Measurements from ENCODE around the gene ZNF263. TPM values are rescaled to one million over a fixed set of nuclear protein-coding genes. Genes with fewer than 3 reads are reported as not detected.

The ZNF263 gene
- total RNA-seq, 1 donor from 2014 or later = 9.9 TPM

DNA sequence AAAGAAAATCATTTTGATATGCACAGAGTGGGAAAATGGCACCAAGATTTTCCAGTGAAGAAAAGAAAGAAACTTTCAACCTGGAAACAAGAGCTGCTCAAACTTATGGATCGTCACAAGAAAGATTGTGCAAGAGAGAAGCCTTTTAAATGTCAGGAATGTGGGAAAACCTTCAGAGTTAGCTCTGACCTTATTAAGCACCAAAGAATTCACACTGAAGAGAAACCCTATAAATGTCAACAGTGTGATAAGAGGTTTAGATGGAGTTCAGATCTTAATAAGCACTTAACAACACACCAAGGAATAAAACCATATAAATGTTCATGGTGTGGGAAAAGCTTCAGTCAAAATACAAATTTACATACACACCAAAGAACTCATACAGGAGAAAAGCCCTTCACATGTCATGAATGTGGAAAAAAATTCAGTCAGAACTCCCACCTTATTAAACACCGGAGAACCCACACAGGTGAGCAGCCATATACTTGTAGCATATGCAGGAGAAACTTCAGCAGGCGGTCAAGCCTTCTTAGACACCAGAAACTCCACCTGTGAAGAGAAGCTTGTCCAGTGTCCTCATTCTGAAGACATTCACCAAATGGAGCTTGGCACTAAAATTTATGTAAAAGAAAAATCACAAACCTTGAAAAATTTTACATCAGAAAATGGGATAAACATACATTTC, 34.2 kb downstream of the ZNF263 start:
- no peaks in the 10 kb centered on the region for H3K27me3 ChIP-seq (ENCODE audit: low read depth)
- TF ChIP-seq, protein P1, sequence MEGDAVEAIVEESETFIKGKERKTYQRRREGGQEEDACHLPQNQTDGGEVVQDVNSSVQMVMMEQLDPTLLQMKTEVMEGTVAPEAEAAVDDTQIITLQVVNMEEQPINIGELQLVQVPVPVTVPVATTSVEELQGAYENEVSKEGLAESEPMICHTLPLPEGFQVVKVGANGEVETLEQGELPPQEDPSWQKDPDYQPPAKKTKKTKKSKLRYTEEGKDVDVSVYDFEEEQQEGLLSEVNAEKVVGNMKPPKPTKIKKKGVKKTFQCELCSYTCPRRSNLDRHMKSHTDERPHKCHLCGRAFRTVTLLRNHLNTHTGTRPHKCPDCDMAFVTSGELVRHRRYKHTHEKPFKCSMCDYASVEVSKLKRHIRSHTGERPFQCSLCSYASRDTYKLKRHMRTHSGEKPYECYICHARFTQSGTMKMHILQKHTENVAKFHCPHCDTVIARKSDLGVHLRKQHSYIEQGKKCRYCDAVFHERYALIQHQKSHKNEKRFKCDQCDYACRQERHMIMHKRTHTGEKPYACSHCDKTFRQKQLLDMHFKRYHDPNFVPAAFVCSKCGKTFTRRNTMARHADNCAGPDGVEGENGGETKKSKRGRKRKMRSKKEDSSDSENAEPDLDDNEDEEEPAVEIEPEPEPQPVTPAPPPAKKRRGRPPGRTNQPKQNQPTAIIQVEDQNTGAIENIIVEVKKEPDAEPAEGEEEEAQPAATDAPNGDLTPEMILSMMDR (IDR thresholded peaks at IDR 0.05; ENCODE audit: borderline replicate concordance) = no peak
- peaks cover 85% of the 10 kb centered on the region for H3K36me3 ChIP-seq
- DNase-seq = no peak
- no peak overlapping the region for H3K4me3 ChIP-seq
- peaks cover 100% of the 10 kb centered on the region for H3K9me3 ChIP-seq (replicated peaks)
- H3K4me1 ChIP-seq = no peaks in the 10 kb centered on the region
- no peak overlapping the region for H3K27ac ChIP-seq (replicated peaks)
- intact Hi-C loops (cut with micrococcal nuclease) = no loop called here

DNA sequence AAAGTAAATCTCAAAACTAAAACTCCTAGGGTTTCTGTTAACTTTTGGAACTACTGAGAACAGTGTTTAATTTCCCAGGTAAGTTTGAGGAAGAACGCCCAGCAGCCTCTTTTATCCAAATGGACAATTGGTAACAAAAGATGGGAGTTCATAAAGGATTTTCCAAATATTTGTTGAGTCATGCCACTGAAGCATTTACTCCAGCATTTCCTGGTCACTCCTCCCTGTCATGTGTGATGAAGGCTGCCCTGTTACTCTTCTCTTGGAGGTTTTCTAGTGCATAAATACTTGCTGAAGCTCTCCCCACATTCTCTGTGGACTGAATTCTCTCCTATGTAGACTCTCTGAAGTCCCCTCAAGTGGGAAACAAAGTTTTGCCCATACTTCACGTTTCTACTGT, 38.5 kb downstream of the ZNF263 start:
- H3K27ac ChIP-seq (replicated peaks) = no peak overlapping the region
- no peak overlapping the region for H3K4me3 ChIP-seq
- H3K27me3 ChIP-seq (ENCODE audit: low read depth) = no peaks in the 10 kb centered on the region
- H3K4me1 ChIP-seq = no peaks in the 10 kb centered on the region
- H3K36me3 ChIP-seq = peaks cover 42% of the 10 kb centered on the region
- TF ChIP-seq, protein P1 (IDR thresholded peaks at IDR 0.05; ENCODE audit: borderline replicate concordance) = no peak
- H3K9me3 ChIP-seq (replicated peaks) = peaks cover 97% of the 10 kb centered on the region
- no peak for DNase-seq
- intact Hi-C loops (cut with micrococcal nuclease) = no loop called here

DNA sequence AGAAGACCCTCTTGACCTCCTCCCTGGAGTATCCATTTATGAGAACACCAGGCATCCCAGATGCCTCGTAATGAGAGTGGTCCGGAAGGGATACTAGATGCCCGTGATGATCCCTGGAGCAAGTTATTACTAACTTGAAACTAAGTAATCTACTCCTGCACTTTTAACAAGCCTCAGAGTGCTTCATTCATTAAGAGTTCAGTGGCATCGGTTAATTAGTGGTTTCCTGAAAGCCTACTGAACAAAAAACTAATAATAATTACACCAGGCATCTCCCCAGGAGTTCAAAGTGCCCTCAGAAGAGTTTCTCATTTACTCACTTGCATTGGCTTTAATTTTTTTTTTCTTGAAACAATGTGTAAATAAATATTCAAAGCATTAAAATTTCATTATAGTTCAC, 44.2 kb downstream of the ZNF263 start:
- TF ChIP-seq, protein P1 (IDR thresholded peaks at IDR 0.05; ENCODE audit: borderline replicate concordance) = no peak
- Histone ChIP-seq H3K27me3 (ENCODE audit: low read depth) (no peaks in the 10 kb centered on the region), H3K4me1 (no peaks in the 10 kb centered on the region), H3K27ac (replicated peaks) (no peak overlapping the region), H3K36me3 (no peaks in the 10 kb centered on the region), H3K4me3 (no peak overlapping the region), H3K9me3 (replicated peaks) (peaks cover 61% of the 10 kb centered on the region)
- intact Hi-C loops (cut with micrococcal nuclease) = no loop called here
- DNase-seq = no peak

DNA sequence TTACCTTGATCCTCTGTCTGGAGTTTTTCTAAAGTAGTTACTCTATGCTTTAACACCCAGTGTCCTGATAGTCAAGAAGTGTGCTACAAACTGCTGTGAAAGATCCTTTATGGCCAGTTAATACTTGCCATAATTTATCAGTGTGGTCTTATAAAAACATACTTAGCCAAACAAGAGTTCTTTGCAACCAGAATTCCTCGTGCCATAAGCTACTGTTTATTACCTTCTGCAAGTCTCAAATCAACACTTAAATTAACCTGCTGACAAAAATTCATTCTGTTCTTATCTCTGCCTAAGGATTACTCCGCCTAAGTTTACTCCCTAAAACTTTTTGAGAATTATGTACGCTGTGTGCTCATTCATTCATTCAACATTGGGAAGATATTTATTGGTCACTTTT, 44.8 kb downstream of the ZNF263 start:
- TF ChIP-seq, protein P1 (IDR thresholded peaks at IDR 0.05; ENCODE audit: borderline replicate concordance) = no peak
- no peaks in the 10 kb centered on the region for H3K4me1 ChIP-seq
- intact Hi-C loops (cut with micrococcal nuclease) = no loop called here
- H3K4me3 ChIP-seq = no peak overlapping the region
- no peaks in the 10 kb centered on the region for H3K36me3 ChIP-seq
- DNase-seq = no peak
- H3K9me3 ChIP-seq (replicated peaks) = peaks cover 55% of the 10 kb centered on the region
- no peaks in the 10 kb centered on the region for H3K27me3 ChIP-seq (ENCODE audit: low read depth)
- no peak overlapping the region for H3K27ac ChIP-seq (replicated peaks)

DNA sequence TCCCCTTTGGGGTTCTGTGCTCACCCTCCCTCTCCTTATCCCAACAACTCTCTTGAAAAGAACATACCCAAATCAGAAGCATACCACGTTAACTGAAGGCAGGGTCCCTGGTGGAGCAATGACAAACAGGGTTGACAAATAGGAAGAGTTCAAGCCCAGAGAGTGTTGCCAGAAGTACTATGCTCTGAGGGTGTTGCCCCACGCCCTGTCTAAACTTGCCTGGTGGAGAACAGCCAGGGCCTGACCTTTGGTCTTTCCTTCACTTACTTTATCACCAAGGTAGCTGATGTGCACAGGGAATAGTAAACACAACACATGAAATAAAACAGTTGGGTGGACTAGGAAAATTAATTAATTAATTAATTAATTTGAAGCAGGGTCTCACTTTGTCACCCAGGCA, 45.4 kb downstream of the ZNF263 start:
- no peaks in the 10 kb centered on the region for H3K27me3 ChIP-seq (ENCODE audit: low read depth)
- no peak overlapping the region for H3K4me3 ChIP-seq
- TF ChIP-seq, protein P1 (IDR thresholded peaks at IDR 0.05; ENCODE audit: borderline replicate concordance) = no peak
- intact Hi-C loops (cut with micrococcal nuclease) = no loop called here
- no peaks in the 10 kb centered on the region for H3K4me1 ChIP-seq
- H3K9me3 ChIP-seq (replicated peaks) = peaks cover 51% of the 10 kb centered on the region
- DNase-seq = no peak
- H3K27ac ChIP-seq (replicated peaks) = no peak overlapping the region
- no peaks in the 10 kb centered on the region for H3K36me3 ChIP-seq

Other genes starting within 250 kb of the ZNF263 start
- 0.05 TPM for gene BICDL2, start 246.5 kb upstream of the ZNF263 start, total RNA-seq
- 1.2 TPM for gene MMP25, start 236.9 kb upstream of the ZNF263 start, total RNA-seq
- gene IL32, start 217.9 kb upstream of the ZNF263 start, total RNA-seq = 36.3 TPM
- not detected for gene ZSCAN10, start 184.2 kb upstream of the ZNF263 start, total RNA-seq
- 8.0 TPM for gene ZNF205, start 170.9 kb upstream of the ZNF263 start, total RNA-seq
- gene ZNF213, start 148.5 kb upstream of the ZNF263 start, total RNA-seq = 6.2 TPM
- not detected for gene OR1F1, start 95.3 kb upstream of the ZNF263 start, total RNA-seq
- 5.8 TPM for gene ZNF200, start 48.3 kb upstream of the ZNF263 start, total RNA-seq
- gene MEFV, start 26.9 kb upstream of the ZNF263 start, total RNA-seq = 0.49 TPM
- gene TIGD7, start 21.9 kb downstream of the ZNF263 start, total RNA-seq = 9.7 TPM
- gene ZNF75A, start 22.0 kb downstream of the ZNF263 start, total RNA-seq = 19.2 TPM
- 0.22 TPM for gene OR2C1, start 72.4 kb downstream of the ZNF263 start, total RNA-seq
- 5.9 TPM for gene ZSCAN32, start 117.5 kb downstream of the ZNF263 start, total RNA-seq
- gene ZNF174, start 117.7 kb downstream of the ZNF263 start, total RNA-seq = 10.1 TPM
- gene ZNF597, start 160.0 kb downstream of the ZNF263 start, total RNA-seq = 1.7 TPM
- gene NAA60, start 160.2 kb downstream of the ZNF263 start, total RNA-seq = 38.2 TPM
- not detected for gene C16orf90, start 212.0 kb downstream of the ZNF263 start, total RNA-seq
- 14.4 TPM for gene CLUAP1, start 217.5 kb downstream of the ZNF263 start, total RNA-seq